Measurements from ENCODE around the gene SERINC5. TPM values are rescaled to one million over a fixed set of nuclear protein-coding genes. Genes with fewer than 3 reads are reported as not detected.
"Not testable (repeated sequence)": the region's sequence is repeated elsewhere in the genome, so short reads cannot be mapped to it uniquely, and the experiment has no call there.

The SERINC5 gene
- total RNA-seq, 1 donor from 2014 or later = 21.4 TPM

DNA sequence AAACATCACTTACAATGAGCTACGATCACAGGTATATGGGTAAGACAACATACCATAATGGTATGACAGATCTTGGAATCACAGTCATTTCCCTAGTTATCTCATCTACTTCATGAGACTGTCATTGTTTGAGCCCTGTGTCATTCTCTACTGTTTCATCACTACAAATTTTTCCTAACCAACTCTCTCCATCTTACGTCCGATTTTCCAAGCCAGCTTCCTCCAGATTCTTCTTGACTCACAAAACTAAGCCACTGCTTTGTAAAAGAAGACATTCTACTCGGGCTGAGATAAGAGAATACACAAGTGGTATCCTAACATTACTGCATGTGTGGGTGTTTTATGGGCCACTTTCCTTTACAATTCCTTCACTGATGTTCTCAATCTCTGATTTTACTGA lies 49.6 kb downstream of the SERINC5 start:
- H3K4me3 ChIP-seq (ENCODE audit: low read length in 3 of 3) = no peak overlapping the region
- peaks cover 4 to 11% (median 5%) of the 10 kb centered on the region in 3 donors for H3K36me3 ChIP-seq (ENCODE audit: control insufficient read depth in 3 of 3, insufficient read depth in 3 of 3, low read length in 3 of 3)
- no peak overlapping the region for H3K27ac ChIP-seq (ENCODE audit: low read depth, low read length)
- H3K27me3 ChIP-seq (ENCODE audit: control insufficient read depth in 3 of 3, insufficient read depth in 3 of 3, low read length in 3 of 3) = no peaks in the 10 kb centered on the region
- H3K9ac ChIP-seq (ENCODE audit: low read depth in 1 of 3, low read length in 3 of 3) = no peak overlapping the region
- no peaks in the 10 kb centered on the region for H3K9me3 ChIP-seq (ENCODE audit: control insufficient read depth in 3 of 3, low read length in 3 of 3)
- H3K4me1 ChIP-seq (ENCODE audit: control insufficient read depth in 3 of 3, insufficient read depth in 3 of 3, low read length in 3 of 3) = no peaks in the 10 kb centered on the region

DNA sequence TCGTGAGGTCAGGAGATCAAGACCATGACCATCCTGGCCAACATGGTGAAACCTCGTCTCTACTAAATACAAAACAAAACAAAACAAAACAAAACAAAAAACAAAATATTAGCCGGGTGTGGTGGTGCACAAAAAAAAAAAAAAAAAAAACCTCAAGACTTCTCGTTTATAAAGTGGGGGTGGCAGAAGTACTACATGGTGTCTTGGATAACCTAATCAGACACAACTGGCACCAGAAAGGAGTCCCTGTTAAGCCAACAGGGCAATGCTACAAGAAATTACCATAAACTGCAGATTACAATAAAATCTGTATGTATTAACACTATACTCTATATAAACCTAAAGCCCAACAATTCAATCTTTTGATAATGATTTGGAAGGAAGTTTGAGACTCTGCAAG lies 50.0 kb downstream of the SERINC5 start:
- Histone ChIP-seq H3K4me1 (ENCODE audit: control insufficient read depth in 3 of 3, insufficient read depth in 3 of 3, low read length in 3 of 3) (no peaks in the 10 kb centered on the region), H3K4me3 (ENCODE audit: low read length in 3 of 3) (no peak overlapping the region), H3K27me3 (ENCODE audit: control insufficient read depth in 3 of 3, insufficient read depth in 3 of 3, low read length in 3 of 3) (no peaks in the 10 kb centered on the region), H3K9ac (ENCODE audit: low read depth in 1 of 3, low read length in 3 of 3) (no peak overlapping the region), H3K27ac (ENCODE audit: low read depth, low read length) (no peak overlapping the region), H3K36me3 (ENCODE audit: control insufficient read depth in 3 of 3, insufficient read depth in 3 of 3, low read length in 3 of 3) (peaks cover 4 to 13% (median 5%) of the 10 kb centered on the region in 3 donors), H3K9me3 (ENCODE audit: control insufficient read depth in 3 of 3, low read length in 3 of 3) (no peaks in the 10 kb centered on the region)

DNA sequence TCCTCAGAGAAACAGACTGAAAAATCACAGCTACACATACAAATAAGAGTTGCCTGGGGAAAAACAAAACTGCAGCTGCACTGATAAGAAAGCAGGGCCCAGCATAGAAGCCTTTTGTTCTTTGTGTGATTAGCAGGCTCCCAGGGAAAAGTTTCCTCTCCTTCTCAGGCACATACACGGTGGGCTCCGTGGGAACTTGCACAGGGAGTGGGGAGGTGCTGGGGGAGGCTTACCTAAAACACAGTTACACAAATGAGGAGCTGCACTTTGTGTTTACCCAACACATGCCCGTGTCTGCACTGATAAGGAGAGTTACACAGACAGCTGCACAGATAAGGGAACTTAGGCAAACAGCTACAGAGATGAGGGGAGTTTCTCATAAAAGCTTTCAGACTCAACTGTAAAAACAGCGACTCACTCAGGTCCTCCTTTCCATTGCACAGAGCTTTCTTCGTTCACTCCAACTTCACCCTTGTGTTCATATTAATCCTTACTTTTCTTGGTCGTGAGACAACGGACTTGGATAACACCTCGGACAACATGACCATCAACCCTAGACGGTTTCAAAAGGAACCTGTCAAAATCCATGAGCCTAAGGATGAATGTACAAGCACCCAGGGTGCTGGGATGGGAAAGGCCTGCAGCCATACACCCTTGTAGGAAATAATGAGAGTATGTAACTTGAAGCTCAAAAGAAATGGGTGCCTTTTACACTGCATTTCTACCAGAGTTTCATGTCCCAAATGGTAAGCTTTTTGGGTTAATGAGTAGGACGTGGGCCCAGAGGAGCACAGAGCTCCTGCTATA lies 50.8 kb downstream of the SERINC5 start:
- Histone ChIP-seq H3K27ac (ENCODE audit: low read depth, low read length) (no peak overlapping the region), H3K9me3 (ENCODE audit: control insufficient read depth in 3 of 3, low read length in 3 of 3) (no peaks in the 10 kb centered on the region), H3K36me3 (ENCODE audit: control insufficient read depth in 3 of 3, insufficient read depth in 3 of 3, low read length in 3 of 3) (peaks cover 4 to 13% (median 5%) of the 10 kb centered on the region in 3 donors), H3K9ac (ENCODE audit: low read depth in 1 of 3, low read length in 3 of 3) (no peak overlapping the region), H3K4me1 (ENCODE audit: control insufficient read depth in 3 of 3, insufficient read depth in 3 of 3, low read length in 3 of 3) (no peaks in the 10 kb centered on the region), H3K4me3 (ENCODE audit: low read length in 3 of 3) (no peak overlapping the region), H3K27me3 (ENCODE audit: control insufficient read depth in 3 of 3, insufficient read depth in 3 of 3, low read length in 3 of 3) (no peaks in the 10 kb centered on the region)

DNA sequence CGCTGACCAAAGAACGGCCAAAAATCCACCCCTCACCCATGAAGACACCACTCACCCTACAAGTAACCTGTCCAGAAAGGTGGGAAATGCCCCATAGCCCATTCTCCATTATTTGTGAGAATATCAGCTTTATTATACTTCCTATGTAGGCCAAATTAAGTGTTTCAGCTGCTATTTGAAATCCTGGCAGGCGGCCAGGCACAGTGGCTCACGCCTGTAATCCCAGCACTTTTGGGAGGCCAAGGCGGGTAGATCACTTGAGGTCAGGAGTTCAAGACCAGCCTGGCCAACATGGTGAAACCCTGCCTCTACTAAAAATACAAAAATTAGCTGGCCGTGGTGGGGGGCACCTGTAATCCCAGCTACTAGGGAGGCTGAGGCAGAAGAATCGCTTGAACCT lies 54.1 kb downstream of the SERINC5 start:
- peaks cover 4 to 13% (median 5%) of the 10 kb centered on the region in 3 donors for H3K36me3 ChIP-seq (ENCODE audit: control insufficient read depth in 3 of 3, insufficient read depth in 3 of 3, low read length in 3 of 3)
- not testable (repeated sequence) for H3K27me3 ChIP-seq (ENCODE audit: control insufficient read depth in 3 of 3, insufficient read depth in 3 of 3, low read length in 3 of 3); H3K9ac ChIP-seq (ENCODE audit: low read depth in 1 of 3, low read length in 3 of 3); H3K27ac ChIP-seq (ENCODE audit: low read depth, low read length); H3K9me3 ChIP-seq (ENCODE audit: control insufficient read depth in 3 of 3, low read length in 3 of 3); H3K4me3 ChIP-seq (ENCODE audit: low read length in 3 of 3)
- peaks cover 9 to 15% (median 10%) of the 10 kb centered on the region in 3 donors for H3K4me1 ChIP-seq (ENCODE audit: control insufficient read depth in 3 of 3, insufficient read depth in 3 of 3, low read length in 3 of 3)

DNA sequence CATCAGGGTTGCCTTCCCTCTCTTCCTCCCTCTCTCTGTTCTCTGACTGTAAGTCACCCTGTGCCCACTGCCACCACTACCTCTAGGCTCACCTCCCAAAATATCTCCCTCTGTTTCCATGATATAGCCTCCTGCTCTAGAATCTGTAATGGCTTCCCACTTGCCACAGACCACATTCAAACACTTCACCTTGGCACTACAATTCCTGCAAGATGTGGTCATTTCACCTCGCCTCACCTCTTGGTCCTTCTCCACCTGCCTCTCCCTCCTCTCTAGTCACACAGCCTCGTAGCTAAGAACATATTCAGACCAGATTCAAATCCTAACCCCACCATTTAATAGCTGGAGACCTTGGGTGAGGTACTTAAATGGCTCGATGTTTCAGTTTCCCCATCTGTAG lies 56.9 kb downstream of the SERINC5 start:
- peaks cover 16 to 25% (median 24%) of the 10 kb centered on the region in 3 donors for H3K4me1 ChIP-seq (ENCODE audit: control insufficient read depth in 3 of 3, insufficient read depth in 3 of 3, low read length in 3 of 3)
- no peaks in the 10 kb centered on the region for H3K27me3 ChIP-seq (ENCODE audit: control insufficient read depth in 3 of 3, insufficient read depth in 3 of 3, low read length in 3 of 3)
- peaks cover 4 to 13% (median 5%) of the 10 kb centered on the region in 3 donors for H3K36me3 ChIP-seq (ENCODE audit: control insufficient read depth in 3 of 3, insufficient read depth in 3 of 3, low read length in 3 of 3)
- no peaks in the 10 kb centered on the region for H3K9me3 ChIP-seq (ENCODE audit: control insufficient read depth in 3 of 3, low read length in 3 of 3)
- H3K9ac ChIP-seq (ENCODE audit: low read depth in 1 of 3, low read length in 3 of 3) = no peak overlapping the region
- no peak overlapping the region for H3K4me3 ChIP-seq (ENCODE audit: low read length in 3 of 3)
- peak overlapping the region; percentile 36 for H3K27ac ChIP-seq (ENCODE audit: low read depth, low read length)

DNA sequence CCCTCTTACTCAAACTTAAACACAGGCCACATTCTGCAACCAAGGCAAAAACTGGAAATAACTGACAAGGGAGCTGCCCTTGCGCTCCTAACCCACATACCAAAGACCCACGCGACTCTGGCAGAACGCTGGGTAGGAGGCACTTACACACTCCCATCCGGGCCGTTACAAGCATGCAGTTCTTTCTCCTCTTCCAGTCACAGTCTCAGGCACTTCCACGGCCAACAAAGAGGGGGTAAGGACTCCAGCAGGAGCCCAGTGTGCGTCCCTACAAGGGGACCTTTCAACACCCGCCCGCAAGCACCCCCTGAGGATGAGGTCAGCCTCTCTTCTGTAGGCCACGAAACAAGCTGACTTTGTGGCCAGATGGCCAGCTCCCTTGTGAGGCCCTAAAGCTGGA lies 57.4 kb downstream of the SERINC5 start:
- Histone ChIP-seq H3K9ac (ENCODE audit: low read depth in 1 of 3, low read length in 3 of 3) (peak overlapping the region in 1 of 3 donors; percentile 19), H3K27me3 (ENCODE audit: control insufficient read depth in 3 of 3, insufficient read depth in 3 of 3, low read length in 3 of 3) (no peaks in the 10 kb centered on the region), H3K4me1 (ENCODE audit: control insufficient read depth in 3 of 3, insufficient read depth in 3 of 3, low read length in 3 of 3) (peaks cover 21 to 30% (median 28%) of the 10 kb centered on the region in 3 donors), H3K36me3 (ENCODE audit: control insufficient read depth in 3 of 3, insufficient read depth in 3 of 3, low read length in 3 of 3) (peaks cover 4 to 13% (median 5%) of the 10 kb centered on the region in 3 donors), H3K4me3 (ENCODE audit: low read length in 3 of 3) (no peak overlapping the region), H3K27ac (ENCODE audit: low read depth, low read length) (peak overlapping the region; percentile 36), H3K9me3 (ENCODE audit: control insufficient read depth in 3 of 3, low read length in 3 of 3) (no peaks in the 10 kb centered on the region)

DNA sequence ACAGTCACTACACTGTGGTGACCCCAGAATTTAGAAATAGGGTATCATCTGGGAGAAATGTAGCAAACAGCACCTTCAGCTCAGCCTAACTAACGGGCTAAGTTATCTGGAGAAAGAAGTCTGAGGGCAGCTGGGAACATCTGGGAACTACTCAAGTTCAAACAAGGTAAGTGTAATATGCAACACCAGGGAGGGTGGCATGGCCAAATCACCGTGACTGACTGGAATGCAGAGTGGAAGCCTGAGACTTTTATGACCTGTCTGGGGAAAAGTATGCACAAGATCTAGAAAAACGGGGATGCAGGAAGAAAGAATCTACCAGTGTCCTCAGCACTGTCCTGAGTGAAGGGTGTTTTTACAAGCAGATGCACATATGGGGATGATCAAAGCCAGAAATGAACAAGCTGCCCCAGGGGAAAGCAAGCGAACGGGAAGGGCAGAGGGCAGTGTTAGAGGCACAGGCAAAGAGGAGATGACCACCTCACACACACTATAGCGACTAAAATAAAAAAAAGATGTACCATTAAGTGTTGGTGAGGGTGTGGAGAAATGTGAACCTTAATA lies 59.9 kb downstream of the SERINC5 start:
- no peak overlapping the region for H3K9ac ChIP-seq (ENCODE audit: low read depth in 1 of 3, low read length in 3 of 3)
- H3K9me3 ChIP-seq (ENCODE audit: control insufficient read depth in 3 of 3, low read length in 3 of 3) = no peaks in the 10 kb centered on the region
- no peak overlapping the region for H3K27ac ChIP-seq (ENCODE audit: low read depth, low read length)
- peaks cover 39 to 48% (median 45%) of the 10 kb centered on the region in 3 donors for H3K4me1 ChIP-seq (ENCODE audit: control insufficient read depth in 3 of 3, insufficient read depth in 3 of 3, low read length in 3 of 3)
- H3K27me3 ChIP-seq (ENCODE audit: control insufficient read depth in 3 of 3, insufficient read depth in 3 of 3, low read length in 3 of 3) = no peaks in the 10 kb centered on the region
- no peak overlapping the region for H3K4me3 ChIP-seq (ENCODE audit: low read length in 3 of 3)
- no peaks in the 10 kb centered on the region for H3K36me3 ChIP-seq (ENCODE audit: control insufficient read depth in 3 of 3, insufficient read depth in 3 of 3, low read length in 3 of 3)

DNA sequence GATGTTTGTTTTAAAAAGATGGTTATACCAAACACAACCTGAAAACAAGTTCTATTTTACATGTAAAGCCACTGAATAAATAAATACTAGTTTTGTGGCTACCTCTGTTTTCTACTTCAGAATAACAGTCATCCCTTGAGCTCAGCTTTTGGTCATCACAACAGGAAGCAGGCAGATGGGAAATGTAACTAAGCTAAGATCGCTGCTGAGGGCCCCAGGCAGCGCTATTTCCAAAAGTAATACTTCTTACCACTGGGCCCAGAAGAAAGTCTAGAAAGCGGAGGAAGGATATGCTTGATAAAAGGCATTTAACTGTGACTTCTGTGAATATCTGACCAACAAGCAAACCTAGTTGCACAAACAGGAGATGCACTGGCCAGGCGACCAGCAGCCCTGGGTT lies 61.4 kb downstream of the SERINC5 start:
- no peak overlapping the region for H3K27ac ChIP-seq (ENCODE audit: low read depth, low read length)
- H3K9ac ChIP-seq (ENCODE audit: low read depth in 1 of 3, low read length in 3 of 3) = no peak overlapping the region
- no peaks in the 10 kb centered on the region for H3K9me3 ChIP-seq (ENCODE audit: control insufficient read depth in 3 of 3, low read length in 3 of 3)
- peaks cover 39 to 47% (median 45%) of the 10 kb centered on the region in 3 donors for H3K4me1 ChIP-seq (ENCODE audit: control insufficient read depth in 3 of 3, insufficient read depth in 3 of 3, low read length in 3 of 3)
- no peaks in the 10 kb centered on the region for H3K36me3 ChIP-seq (ENCODE audit: control insufficient read depth in 3 of 3, insufficient read depth in 3 of 3, low read length in 3 of 3)
- H3K4me3 ChIP-seq (ENCODE audit: low read length in 3 of 3) = no peak overlapping the region
- H3K27me3 ChIP-seq (ENCODE audit: control insufficient read depth in 3 of 3, insufficient read depth in 3 of 3, low read length in 3 of 3) = no peaks in the 10 kb centered on the region

DNA sequence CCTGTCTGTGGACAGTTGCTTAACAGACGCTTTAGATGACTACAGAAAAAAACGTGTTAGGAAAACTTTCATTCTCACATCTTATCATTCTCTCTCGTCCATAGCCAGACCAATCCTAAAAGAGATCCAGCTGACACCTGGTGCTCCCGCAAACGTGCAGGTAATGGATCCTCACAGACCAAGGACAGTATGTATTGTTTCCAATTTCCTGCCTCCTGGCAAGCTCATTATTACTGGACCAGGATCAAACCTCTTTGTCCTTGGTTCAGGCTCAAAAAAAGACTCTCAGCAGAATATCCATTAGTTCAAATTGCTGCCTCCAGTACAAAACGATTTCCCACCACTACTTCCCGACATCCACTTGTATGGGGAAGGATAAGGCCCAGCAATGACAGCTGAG lies 62.4 kb downstream of the SERINC5 start:
- peaks cover 36 to 39% (median 36%) of the 10 kb centered on the region in 3 donors for H3K4me1 ChIP-seq (ENCODE audit: control insufficient read depth in 3 of 3, insufficient read depth in 3 of 3, low read length in 3 of 3)
- peak overlapping the region; percentile 78 for H3K27ac ChIP-seq (ENCODE audit: low read depth, low read length)
- H3K4me3 ChIP-seq (ENCODE audit: low read length in 3 of 3) = no peak overlapping the region
- H3K9ac ChIP-seq (ENCODE audit: low read depth in 1 of 3, low read length in 3 of 3) = no peak overlapping the region
- H3K9me3 ChIP-seq (ENCODE audit: control insufficient read depth in 3 of 3, low read length in 3 of 3) = no peaks in the 10 kb centered on the region
- no peaks in the 10 kb centered on the region for H3K27me3 ChIP-seq (ENCODE audit: control insufficient read depth in 3 of 3, insufficient read depth in 3 of 3, low read length in 3 of 3)
- H3K36me3 ChIP-seq (ENCODE audit: control insufficient read depth in 3 of 3, insufficient read depth in 3 of 3, low read length in 3 of 3) = no peaks in the 10 kb centered on the region

DNA sequence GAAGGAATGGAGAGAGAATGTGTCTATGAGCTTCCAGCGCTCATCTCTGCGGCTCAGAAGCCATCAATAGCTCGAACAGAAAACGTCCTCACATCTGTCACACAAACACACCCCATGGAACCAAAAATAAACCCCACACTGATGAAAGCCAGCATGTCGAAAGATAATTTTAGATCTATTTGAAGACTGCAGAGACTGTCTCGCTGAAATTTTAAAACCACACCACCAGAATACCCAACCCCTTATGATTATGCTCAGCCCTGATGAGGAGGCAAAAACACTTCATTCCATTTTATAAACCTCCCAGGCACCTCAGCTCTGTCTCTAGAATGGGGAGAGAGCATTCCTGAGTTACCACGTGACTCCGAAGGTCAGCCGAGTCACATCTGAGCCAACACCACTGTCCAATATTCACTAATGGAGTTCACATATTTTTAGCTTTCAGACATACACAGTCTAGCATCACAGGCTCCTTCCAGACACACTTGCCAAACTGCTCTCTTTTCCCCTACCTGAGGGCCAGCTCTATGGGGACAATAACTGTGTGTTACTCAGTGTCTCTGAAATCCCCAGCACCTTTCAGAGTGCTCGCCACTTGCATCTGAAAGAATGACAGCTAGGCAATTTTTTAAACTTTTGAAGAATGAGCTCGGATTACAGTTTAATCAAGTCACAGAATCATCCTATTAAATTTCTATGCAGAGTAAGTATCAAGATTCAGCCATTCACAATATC lies 63.2 kb downstream of the SERINC5 start:
- H3K27ac ChIP-seq (ENCODE audit: low read depth, low read length) = peak overlapping the region; percentile 78
- H3K27me3 ChIP-seq (ENCODE audit: control insufficient read depth in 3 of 3, insufficient read depth in 3 of 3, low read length in 3 of 3) = no peaks in the 10 kb centered on the region
- peak overlapping the region; percentile 40 to 52 (median 44) for H3K4me3 ChIP-seq (ENCODE audit: low read length in 3 of 3)
- peaks cover 32 to 36% (median 34%) of the 10 kb centered on the region in 3 donors for H3K4me1 ChIP-seq (ENCODE audit: control insufficient read depth in 3 of 3, insufficient read depth in 3 of 3, low read length in 3 of 3)
- peak overlapping the region; percentile 7 to 40 (median 34) for H3K9ac ChIP-seq (ENCODE audit: low read depth in 1 of 3, low read length in 3 of 3)
- no peaks in the 10 kb centered on the region for H3K9me3 ChIP-seq (ENCODE audit: control insufficient read depth in 3 of 3, low read length in 3 of 3)
- H3K36me3 ChIP-seq (ENCODE audit: control insufficient read depth in 3 of 3, insufficient read depth in 3 of 3, low read length in 3 of 3) = no peaks in the 10 kb centered on the region
